Activated CD4-positive, CD25-positive, alpha-beta regulatory T cell treated with anti-CD3 and anti-CD28 coated beads, Interleukin-2, amount 50 U/mL, for 72 hours (primary cell): ENCODE results near the gene AQP12A.

Experiments used
- DNase-seq: peaks from one replicate; pipeline ENCODE4 v3.0.0; 2021

AQP12A gene

GRCh38 chr2:240725671-240726070 is 34.0 kb downstream of the AQP12A start:
- no peak for DNase-seq

- DNase-seq = no peak
Observed at GRCh38 chr2:240726876-240727275, 35.2 kb downstream of the AQP12A start.

DNA sequence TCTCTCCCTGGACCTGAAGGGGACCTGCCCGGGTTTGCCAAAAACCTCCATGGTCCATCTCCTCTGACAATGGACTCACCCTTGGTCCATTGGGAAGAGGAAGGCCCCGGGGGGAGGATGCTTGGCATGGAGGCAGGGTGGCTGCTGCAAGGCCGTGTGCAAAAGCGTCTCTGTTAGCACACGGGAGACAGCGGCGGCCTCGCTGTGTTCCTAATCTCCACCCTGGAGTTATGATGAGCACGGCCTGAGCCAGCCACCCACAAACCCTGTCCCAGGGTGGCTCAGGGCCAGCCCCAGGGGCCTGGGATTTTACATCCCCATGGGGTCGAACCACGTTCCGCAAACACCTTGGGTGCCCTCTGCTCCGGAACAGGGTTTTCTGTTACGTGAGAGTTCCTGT is 35.8 kb downstream of the AQP12A start:
- no peak for DNase-seq

- no peak for DNase-seq
Observed at GRCh38 chr2:240727913-240728312, 36.2 kb downstream of the AQP12A start.

GRCh38 chr2:240728361-240728760 is 36.7 kb downstream of the AQP12A start:
- DNase-seq = no peak

GRCh38 chr2:240728827-240729226 is 37.2 kb downstream of the AQP12A start:
- DNase-seq = no peak

DNA sequence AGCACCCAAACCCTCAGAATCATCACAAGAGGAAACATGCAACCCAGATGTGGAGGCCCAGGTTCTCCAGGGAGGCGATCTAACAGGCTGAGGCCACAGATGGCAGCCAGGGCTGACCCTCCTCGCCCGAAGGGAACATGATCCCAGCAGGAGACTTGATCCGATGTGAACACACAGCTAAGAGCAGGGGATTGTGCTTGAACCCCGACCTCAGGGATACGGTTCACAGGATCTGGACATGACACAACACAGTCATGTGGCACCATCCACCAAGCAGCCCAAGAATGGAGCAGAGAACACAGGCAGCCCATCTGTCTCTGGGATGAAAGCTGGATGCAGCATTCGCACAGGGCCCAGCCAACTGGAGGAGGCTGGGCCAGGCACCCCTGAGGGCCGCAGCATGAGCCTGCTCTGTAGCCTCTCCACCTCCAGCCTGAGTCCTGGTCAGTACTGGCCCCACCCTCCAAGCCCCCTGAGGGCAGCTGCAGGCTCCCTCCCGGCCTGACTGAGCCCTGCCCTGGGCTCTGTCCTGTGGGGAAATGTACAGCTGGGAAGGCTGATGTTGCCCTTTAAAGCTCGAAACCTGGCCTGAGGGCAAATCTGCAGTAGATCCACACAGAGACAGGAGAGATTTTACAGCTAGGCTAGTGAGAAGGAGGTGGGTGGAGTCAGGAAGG is 39.0 kb downstream of the AQP12A start:
- DNase-seq = no peak

DNA sequence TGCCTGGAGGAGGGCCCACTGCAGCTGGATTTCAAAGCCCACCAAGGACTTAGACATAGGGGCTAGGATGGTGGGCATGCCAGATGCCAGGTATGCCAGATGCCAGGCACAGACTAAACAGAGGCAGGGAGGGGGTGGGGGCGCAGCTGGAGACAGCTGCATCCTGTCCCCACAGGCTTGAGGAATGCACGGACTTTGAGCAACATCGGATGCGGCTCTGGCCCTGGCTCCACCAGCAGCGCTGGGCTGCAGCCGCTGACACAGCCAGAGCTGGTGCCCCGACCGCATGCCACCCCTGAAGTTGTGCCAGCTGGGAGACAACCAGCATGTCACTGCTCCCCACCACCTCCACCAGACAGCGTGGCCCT is 39.5 kb downstream of the AQP12A start:
- no peak for DNase-seq

DNA sequence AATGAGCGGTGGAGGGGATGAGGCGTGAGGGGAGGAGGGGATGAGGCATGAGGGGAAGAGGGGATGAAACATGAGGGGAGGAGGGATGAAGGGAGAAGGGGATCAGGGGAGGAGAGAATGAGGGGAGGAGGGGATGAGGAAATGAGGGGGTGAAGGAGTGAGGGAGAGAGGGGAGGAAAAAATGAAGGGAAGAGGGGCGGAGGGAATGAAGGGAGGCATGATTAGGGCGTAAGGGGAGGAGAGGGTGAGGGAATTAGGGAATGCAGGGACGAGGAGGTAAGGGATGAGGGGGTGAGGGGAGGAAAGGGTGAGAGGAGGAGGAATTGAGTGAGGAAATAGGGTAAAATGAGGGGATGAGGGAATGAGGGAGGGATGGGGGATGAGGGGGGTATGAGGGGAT is 40.5 kb downstream of the AQP12A start:
- no peak for DNase-seq

GRCh38 chr2:240732911-240733622 is 41.4 kb downstream of the AQP12A start:
- no peak for DNase-seq

DNA sequence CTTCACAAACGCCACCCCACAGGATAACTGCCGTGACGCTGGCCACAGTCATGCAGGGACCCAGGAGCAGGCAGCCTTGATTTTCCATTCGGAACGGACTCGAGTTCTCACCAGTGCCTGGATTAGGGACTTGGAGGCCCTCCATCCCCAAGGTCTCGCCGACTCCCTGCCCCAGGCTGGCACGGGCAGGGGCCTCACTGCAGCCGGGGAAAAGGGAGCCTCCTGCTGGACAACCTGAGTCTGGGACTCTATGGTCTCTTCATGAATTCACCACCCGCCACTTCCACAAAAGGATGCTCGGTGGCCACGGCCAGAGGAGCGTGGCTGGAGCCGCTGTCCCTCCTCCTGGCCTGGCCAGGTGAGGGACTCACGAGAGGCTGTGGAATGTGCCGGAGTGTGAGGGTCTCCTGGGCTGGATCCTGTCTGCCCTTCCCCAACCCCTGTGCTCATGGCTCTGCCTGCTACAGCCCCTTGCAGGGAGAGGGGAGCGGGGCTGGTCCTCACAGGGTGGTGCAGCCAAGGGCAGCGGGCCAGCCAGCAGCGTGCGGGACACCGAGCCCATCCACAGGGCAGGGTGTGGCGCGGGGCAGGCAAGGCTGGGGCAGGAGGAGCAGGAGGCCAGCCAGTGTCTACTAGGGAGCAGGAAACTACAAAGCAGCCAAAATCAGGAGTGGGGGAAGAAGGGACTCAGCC is 42.3 kb downstream of the AQP12A start:
- no peak for DNase-seq

GRCh38 chr2:240734756-240735155 is 43.1 kb downstream of the AQP12A start:
- DNase-seq = no peak

DNA sequence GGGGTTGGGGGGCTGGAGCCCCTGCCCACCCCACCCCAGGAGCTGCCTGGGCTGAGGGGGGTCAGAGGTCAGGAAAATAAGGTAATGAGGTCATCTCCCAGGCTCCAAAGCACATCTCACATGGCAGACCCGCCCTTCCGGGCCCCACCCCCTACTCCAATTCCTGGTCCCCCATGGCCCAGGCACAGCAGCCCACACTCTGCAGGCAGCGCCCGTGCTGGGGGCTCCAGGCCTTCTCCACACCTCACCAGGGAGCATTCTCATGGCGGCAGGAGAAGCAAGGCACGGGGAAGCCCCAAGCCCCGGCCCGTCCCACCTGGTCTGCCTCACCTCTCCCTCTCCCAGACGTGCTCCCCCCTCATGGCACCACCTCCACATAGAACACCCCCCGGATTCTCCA is 43.8 kb downstream of the AQP12A start:
- DNase-seq = no peak

DNA sequence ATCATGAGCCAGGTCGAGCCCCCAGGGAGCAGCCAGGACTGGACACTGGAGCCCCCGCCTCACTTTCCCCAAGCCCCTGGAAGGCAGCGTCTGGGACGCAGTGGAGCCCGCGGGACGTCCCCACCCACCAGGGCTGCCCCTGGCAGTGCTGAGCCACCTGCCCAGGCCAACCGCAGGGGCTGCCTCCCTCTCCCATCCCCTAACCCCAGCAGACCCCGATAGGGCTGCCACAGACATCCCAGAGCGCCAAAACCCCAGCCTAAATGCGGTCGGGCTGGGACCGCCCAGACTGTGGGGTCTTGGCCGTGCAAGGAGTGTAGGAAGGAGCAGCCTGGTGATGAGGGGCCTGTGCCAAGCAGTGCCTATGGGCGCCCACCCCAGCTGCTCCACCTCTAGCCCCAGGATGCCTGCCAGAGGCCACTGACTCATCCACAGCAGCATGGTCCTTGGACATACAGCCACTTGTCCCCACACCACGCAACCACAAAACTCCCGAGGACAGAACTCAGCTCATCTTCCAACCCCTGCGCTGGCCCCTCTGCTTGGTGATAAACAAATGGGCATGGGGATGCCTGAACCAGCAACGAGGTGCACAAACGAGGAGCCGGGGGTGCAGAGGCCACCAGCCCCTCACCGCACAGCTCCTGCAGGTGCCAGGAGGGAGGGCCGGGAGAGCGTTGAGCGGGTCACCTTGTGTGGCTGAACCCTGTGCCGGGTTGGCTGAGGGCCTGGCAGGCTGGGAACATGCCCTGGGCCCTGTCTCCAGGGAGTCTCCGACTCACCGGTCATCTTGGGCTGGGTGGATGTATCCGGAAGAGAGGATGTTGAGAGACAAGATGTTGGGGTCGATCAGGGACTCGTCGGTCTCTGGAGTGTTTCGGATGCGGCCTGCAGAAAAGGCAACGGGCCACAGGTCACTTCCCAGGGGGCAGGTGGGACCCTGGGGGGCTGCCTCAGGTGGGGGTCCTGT is 44.9 kb downstream of the AQP12A start:
- no peak for DNase-seq

- DNase-seq = no peak
Observed at GRCh38 chr2:240737512-240737911, 45.8 kb downstream of the AQP12A start.

GRCh38 chr2:240737958-240738357 is 46.3 kb downstream of the AQP12A start:
- no peak for DNase-seq

GRCh38 chr2:240739797-240740196 is 48.1 kb downstream of the AQP12A start:
- DNase-seq = no peak

DNA sequence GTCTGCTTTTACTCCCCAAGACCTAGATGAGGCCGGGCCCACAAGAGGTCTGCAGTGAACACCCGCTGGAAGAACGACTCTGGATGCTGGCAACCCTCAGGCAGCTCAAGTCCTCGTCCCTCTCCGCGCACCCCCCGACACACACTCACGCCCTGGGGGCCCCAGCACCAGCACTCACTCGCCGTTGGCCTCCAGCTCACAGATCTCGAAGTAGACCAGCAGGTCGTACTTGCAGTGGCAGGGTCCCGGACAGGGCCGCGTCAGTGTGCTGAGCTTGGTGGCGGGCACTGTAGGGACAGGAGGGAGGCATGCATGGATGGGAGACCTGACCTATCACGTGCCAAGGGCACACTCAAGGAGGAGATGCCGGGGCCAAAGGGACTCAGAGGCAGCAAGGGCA is 49.4 kb downstream of the AQP12A start:
- no peak for DNase-seq

DNA sequence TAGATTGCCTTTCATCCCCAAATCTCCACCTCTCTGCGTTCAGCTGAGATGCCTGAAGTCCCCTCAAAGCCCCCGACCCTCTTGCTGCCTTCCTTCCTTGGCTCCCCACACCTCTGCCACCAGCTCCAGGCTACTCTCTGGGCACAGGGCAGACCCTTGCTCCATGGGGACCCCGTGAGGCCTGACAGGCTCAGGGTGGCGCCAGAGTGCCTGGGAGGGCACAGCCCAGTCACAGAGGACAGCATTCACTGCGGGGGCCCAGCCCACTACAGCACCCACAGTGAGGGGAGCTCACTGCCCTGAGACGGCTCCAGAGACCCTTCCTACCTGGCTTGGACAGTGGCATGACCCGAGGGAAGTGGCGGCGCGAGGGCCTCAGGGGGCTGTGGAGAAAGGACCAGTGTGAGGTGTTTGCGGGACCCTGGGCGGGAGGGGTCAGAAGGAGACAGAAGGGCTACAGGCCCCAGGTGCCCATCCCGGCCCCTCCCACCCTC is 51.0 kb downstream of the AQP12A start:
- DNase-seq = no peak

- DNase-seq = no peak
Observed at GRCh38 chr2:240745456-240745855, 53.8 kb downstream of the AQP12A start.

DNA sequence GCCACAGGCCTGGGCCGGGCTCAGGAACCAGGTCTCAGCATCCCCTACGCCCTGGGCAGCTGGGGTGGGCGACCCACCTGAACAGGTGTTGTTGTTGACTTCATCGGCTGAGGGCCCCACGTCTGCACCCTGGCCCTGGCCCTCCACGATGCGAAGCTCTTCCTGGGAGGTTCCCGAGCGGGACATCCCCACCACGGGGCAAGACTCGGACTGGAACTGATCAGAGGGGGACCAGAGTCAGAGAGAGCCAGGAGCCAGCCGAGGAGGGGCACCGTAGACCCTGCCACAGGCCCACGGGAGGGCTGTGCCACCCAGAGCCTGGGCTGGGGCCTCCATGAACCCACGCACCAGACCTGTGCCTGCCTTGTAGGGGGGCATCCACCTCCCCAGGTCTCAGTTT is 54.3 kb downstream of the AQP12A start:
- no peak for DNase-seq

DNA sequence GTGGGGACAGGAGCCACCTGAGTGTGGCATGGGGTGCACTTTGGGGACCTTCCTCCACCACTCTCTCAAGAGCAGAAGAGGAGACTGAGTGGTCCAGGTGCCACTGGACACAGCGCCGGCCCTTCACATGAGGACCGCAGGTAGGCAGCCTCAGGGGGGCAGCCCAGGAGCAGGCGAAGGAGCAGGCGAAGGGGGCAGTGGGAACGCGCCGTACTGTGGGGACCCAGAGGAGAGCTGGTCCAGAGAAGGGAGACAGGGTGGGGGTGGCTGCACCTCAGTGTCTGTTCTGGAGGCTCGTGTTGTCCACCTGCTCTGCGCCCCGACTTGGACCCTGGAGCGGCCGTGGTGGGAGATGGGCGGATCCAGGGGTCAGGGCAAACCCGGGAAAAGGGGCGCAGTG is 55.0 kb downstream of the AQP12A start:
- no peak for DNase-seq

DNA sequence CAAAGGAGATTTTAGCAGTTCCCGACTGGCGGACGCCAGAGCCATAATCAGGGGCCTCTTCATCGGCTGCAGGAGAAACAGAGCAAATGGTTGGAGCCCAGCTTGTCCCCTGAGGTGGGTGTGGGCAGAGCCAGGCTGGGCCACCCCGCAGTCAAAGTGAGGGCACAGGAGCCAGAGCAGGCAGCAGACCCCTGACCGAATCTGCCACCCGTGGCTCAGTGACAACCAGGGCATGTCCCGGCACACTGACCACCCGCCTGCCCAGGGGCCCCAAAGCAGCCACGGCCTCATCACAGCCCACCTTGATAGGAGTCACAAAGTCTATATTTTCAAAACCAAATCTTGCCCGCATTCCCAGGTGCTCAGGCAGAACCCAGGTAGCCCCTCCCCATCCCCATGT is 55.6 kb downstream of the AQP12A start:
- no peak for DNase-seq
